ENCODE results near the gene YARS2. TPM values are rescaled to one million over a fixed set of nuclear protein-coding genes. Genes with fewer than 3 reads are reported as not detected.

The YARS2 gene
- total RNA-seq, 1 experiment from 2014 or later = 41.4 TPM

- Histone ChIP-seq H3K27ac (ENCODE audit: insufficient read length, low read depth, low read length) (no peak overlapping the region), H3K56ac (ENCODE audit: insufficient read length, low read depth, low read length) (no peak overlapping the region), H2AFZ (ENCODE audit: low read length) (no peak overlapping the region), H3K4me2 (ENCODE audit: insufficient read depth, insufficient read length, low read length) (no peak overlapping the region), H4K20me1 (ENCODE audit: control insufficient read depth, insufficient read depth, insufficient read length) (no peaks in the 10 kb centered on the region), H2BK5ac (ENCODE audit: insufficient read length, low read length) (no peak overlapping the region), H2BK20ac (ENCODE audit: low read depth, low read length, poor library complexity, severe bottlenecking) (no peak overlapping the region), H2AK5ac (ENCODE audit: insufficient read length, low read length) (no peak overlapping the region), H2BK120ac (ENCODE audit: low read depth, low read length, poor library complexity, severe bottlenecking) (no peak overlapping the region), H3K79me1 (ENCODE audit: insufficient read depth, low read depth, low read length, poor library complexity, severe bottlenecking) (no peaks in the 10 kb centered on the region), H3K4me1 (ENCODE audit: insufficient read depth, low read length) (no peaks in the 10 kb centered on the region), H3K9me3 (ENCODE audit: control insufficient read depth, low read depth, low read length) (no peaks in the 10 kb centered on the region), H3K14ac (ENCODE audit: insufficient read depth, low read length) (no peak overlapping the region), H3K18ac (ENCODE audit: insufficient read length, low read depth, low read length) (no peak overlapping the region), H3T11ph (ENCODE audit: low read length) (no peak overlapping the region), H2BK15ac (ENCODE audit: low read depth, low read length) (no peak overlapping the region), H3K79me2 (ENCODE audit: insufficient read depth, low read length) (no peaks in the 10 kb centered on the region), H4K5ac (ENCODE audit: insufficient read length, low read depth, low read length) (no peak overlapping the region), H3K23me2 (ENCODE audit: insufficient read length, low read depth, low read length, poor library complexity, severe bottlenecking) (no peaks in the 10 kb centered on the region), H2BK12ac (ENCODE audit: insufficient read length, low read depth, low read length) (no peak overlapping the region), H3K23ac (ENCODE audit: insufficient read length, low read depth, low read length) (no peak overlapping the region), H4K8ac (replicated peaks; ENCODE audit: insufficient read length, low read depth, low read length) (no peak overlapping the region), H3K9ac (ENCODE audit: extremely low read depth, insufficient read length, low read length) (no peak overlapping the region), H3K27me3 (ENCODE audit: insufficient read depth, low read length) (no peaks in the 10 kb centered on the region), H4K91ac (ENCODE audit: insufficient read length, low read depth, low read length) (no peak overlapping the region), H3K4ac (ENCODE audit: low read depth, low read length) (no peak overlapping the region)
- no peaks in the 10 kb centered on the region for H3K27me3 Mint-ChIP-seq (ENCODE audit: low read depth)
- H3K36me3 Mint-ChIP-seq (ENCODE audit: insufficient read depth in 1 of 3, low read depth in 3 of 3) = peaks cover 16 to 61% (median 58%) of the 10 kb centered on the region in 3 experiments; a peak in 6 of 7 replicates
- peaks cover 20 to 21% of the 10 kb centered on the region in 2 experiments for H3K4me1 Mint-ChIP-seq
- no peaks in the 10 kb centered on the region for H3K9me3 Mint-ChIP-seq
- DNase-seq = no peak
- no peak overlapping the region for H3K27ac Mint-ChIP-seq
- no CpG with 5 or more reads among the region's 1 CpG for WGBS (ENCODE audit: extremely low coverage, insufficient read length, low lambda C conversion rate)
- no peak overlapping the region for H3K4me3 Mint-ChIP-seq
- TF ChIP-seq, protein P1, sequence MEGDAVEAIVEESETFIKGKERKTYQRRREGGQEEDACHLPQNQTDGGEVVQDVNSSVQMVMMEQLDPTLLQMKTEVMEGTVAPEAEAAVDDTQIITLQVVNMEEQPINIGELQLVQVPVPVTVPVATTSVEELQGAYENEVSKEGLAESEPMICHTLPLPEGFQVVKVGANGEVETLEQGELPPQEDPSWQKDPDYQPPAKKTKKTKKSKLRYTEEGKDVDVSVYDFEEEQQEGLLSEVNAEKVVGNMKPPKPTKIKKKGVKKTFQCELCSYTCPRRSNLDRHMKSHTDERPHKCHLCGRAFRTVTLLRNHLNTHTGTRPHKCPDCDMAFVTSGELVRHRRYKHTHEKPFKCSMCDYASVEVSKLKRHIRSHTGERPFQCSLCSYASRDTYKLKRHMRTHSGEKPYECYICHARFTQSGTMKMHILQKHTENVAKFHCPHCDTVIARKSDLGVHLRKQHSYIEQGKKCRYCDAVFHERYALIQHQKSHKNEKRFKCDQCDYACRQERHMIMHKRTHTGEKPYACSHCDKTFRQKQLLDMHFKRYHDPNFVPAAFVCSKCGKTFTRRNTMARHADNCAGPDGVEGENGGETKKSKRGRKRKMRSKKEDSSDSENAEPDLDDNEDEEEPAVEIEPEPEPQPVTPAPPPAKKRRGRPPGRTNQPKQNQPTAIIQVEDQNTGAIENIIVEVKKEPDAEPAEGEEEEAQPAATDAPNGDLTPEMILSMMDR (conservative IDR thresholded peaks at IDR 0.05) = no peak; the same call in 2 of the 3 replicates
These were observed 20.7 kb downstream of the YARS2 start for GRCh38 chr12:32734952-32735351.
